Hepatocyte (in vitro differentiated cells): ENCODE measurements around the gene CILP2.

Experiments used
- EZH2 ChIP-seq: fragments of 200-600 bp; sonication (generic); IDR thresholded peaks from 2 replicates; pipeline ENCODE4 v1.6.1; 2016; ENCODE audit warnings: antibody characterized with exemption, mild to moderate bottlenecking, borderline replicate concordance
- TF ChIP-seq, protein P1 (sequence below): fragments of 200-600 bp; sonication (generic); IDR thresholded peaks from 2 replicates; pipeline ENCODE4 v1.5.1; 2016; ENCODE audit warnings: antibody characterized with exemption, mild to moderate bottlenecking; ENCODE audit not compliant: poor library complexity

DNA sequence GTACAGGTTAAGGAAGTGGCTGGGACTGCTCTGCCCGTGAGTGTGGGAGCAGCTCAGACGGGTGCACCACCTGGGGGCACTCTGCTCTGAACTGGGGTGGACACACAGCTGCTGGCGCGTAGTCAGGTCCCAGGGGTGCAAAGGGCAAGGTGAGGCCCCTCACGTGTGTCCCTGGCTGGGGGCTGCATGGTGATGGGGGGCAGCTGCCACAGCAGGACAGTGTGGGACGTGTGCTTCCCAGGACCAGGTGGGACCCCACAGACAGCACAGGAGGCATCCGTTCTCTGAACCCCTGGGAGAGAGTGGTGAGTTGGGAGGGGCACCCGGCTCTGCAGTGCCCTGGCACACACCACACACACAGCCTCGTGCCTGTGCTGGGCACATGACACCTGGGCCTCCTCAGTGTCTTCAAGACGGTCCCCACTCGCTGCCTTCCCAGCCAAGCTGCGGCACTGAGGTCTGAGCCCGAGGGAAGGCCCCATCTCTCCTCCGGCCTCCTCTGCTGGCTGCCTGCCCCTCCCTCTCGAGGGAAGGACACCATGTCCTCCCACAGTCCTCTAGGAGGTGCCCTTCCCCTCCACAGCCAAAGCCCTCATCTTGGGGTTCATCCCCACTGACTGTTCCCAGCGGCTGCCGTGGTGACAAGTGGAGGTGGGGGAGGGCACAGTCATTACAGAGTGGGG, 24.7 kb downstream of the CILP2 start:
- TF ChIP-seq, protein P1, sequence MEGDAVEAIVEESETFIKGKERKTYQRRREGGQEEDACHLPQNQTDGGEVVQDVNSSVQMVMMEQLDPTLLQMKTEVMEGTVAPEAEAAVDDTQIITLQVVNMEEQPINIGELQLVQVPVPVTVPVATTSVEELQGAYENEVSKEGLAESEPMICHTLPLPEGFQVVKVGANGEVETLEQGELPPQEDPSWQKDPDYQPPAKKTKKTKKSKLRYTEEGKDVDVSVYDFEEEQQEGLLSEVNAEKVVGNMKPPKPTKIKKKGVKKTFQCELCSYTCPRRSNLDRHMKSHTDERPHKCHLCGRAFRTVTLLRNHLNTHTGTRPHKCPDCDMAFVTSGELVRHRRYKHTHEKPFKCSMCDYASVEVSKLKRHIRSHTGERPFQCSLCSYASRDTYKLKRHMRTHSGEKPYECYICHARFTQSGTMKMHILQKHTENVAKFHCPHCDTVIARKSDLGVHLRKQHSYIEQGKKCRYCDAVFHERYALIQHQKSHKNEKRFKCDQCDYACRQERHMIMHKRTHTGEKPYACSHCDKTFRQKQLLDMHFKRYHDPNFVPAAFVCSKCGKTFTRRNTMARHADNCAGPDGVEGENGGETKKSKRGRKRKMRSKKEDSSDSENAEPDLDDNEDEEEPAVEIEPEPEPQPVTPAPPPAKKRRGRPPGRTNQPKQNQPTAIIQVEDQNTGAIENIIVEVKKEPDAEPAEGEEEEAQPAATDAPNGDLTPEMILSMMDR, result no peak
- TF ChIP-seq EZH2, result no peak
